ENCODE results near the gene NUDT4B.
"Not testable (repeated sequence)": the region's sequence is repeated elsewhere in the genome, so short reads cannot be mapped to it uniquely, and the experiment has no call there.

DNA sequence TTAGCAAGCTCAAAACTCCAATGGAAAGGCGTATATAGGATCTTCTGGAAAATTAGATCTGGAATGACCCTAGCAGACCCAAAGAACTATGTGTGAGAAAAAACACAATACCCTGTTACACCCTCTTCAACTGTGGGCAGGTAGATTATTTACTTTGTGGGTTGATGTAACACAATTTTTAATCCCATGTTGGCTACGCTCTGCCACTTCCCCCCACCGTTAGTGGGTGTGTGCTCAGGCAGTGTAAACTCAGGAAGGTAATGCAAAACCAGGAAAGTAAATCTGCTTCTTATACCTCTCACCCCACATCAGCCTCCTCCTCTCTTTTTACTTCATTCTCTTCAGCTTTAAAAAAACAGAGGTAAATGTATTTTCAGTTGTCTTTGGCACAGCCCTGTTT lies 23.7 kb upstream of the NUDT4B start:
- TF ChIP-seq, protein P1, sequence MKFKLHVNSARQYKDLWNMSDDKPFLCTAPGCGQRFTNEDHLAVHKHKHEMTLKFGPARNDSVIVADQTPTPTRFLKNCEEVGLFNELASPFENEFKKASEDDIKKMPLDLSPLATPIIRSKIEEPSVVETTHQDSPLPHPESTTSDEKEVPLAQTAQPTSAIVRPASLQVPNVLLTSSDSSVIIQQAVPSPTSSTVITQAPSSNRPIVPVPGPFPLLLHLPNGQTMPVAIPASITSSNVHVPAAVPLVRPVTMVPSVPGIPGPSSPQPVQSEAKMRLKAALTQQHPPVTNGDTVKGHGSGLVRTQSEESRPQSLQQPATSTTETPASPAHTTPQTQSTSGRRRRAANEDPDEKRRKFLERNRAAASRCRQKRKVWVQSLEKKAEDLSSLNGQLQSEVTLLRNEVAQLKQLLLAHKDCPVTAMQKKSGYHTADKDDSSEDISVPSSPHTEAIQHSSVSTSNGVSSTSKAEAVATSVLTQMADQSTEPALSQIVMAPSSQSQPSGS (CRISPR knock-in tag; IDR thresholded peaks at IDR 0.05), result not testable (repeated sequence)
- TF ChIP-seq KDM1A (CRISPR knock-in tag; IDR thresholded peaks at IDR 0.05); EZH2 (conservative IDR thresholded peaks at IDR 0.05; ENCODE audit: low read depth, low read length); TARDBP (CRISPR knock-in tag; IDR thresholded peaks at IDR 0.05); PHB2 (IDR thresholded peaks at IDR 0.05; ENCODE audit: partially characterized antibody); DNMT1 (CRISPR knock-in tag; IDR thresholded peaks at IDR 0.05); POLR2A (IDR thresholded peaks at IDR 0.05; ENCODE audit: insufficient read depth in 1 of 2, low read depth in 2 of 2, low read length in 2 of 2); ZNF180 (CRISPR knock-in tag; IDR thresholded peaks at IDR 0.05; ENCODE audit: borderline replicate concordance, low read depth); RAD21 (CRISPR knock-in tag; IDR thresholded peaks at IDR 0.05): not testable (repeated sequence)
- TF ChIP-seq, protein P2, sequence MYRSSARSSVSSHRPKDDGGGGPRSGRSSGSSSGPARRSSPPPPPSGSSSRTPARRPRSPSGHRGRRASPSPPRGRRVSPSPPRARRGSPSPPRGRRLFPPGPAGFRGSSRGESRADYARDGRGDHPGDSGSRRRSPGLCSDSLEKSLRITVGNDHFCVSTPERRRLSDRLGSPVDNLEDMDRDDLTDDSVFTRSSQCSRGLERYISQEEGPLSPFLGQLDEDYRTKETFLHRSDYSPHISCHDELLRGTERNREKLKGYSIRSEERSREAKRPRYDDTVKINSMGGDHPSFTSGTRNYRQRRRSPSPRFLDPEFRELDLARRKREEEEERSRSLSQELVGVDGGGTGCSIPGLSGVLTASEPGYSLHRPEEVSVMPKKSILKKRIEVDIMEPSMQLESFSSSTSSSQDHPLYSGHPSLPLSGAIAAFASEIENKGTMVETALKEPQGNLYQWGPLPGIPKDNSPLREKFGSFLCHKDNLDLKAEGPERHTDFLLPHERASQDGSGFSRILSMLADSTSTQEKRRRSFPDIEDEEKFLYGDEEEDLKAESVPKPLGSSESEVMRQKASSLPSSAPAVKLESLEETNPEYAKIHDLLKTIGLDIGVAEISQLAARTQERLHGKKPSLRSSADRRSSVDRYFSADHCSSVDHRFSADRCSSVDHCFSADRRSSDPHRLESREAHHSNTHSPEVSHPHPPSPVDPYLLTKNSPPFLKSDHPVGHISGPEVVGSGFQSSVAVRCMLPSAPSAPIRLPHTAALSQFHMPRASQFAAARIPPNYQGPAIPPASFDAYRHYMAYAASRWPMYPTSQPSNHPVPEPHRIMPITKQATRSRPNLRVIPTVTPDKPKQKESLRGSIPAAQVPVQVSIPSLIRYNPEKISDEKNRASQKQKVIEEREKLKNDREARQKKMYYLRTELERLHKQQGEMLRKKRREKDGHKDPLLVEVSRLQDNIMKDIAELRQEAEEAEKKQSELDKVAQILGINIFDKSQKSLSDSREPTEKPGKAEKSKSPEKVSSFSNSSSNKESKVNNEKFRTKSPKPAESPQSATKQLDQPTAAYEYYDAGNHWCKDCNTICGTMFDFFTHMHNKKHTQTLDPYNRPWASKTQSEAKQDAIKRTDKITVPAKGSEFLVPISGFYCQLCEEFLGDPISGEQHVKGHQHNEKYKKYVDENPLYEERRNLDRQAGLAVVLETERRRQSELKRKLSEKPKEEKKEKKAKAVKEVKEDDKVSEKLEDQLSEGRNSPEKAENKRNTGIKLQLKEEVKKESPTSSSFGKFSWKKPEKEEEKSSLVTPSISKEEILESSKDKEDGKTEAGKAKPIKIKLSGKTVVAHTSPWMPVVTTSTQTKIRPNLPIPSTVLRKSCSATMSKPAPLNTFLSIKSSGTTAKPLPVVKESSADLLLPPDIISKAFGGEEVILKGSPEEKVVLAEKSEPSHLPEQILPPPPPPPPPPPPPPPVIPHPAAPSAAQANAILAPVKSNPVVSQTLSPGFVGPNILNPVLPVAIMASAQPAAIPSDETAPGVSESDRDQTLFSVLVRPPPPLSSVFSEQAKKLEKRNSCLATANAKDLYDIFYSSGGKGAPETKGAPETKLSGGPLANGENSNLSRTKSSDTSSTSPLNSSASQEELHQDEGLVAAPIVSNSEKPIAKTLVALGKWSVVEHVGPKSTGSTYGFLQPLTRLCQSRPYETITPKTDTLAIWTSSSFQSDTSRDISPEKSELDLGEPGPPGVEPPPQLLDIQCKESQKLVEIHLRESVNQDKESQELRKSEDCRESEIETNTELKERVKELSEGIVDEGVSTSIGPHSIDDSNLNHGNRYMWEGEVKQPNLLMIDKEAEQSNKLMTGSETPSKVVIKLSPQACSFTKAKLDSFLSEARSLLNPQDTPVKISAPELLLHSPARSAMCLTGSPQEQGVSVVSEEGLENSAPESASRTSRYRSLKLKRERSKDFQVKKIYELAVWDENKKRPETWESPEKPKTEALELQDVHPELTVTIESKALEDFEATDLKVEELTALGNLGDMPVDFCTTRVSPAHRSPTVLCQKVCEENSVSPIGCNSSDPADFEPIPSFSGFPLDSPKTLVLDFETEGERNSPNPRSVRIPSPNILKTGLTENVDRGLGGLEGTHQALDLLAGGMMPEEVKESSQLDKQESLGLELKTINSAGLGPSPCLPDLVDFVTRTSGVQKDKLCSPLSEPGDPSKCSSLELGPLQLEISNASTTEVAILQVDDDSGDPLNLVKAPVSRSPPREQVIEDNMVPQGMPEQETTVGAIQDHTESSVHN (CRISPR knock-in tag; IDR thresholded peaks at IDR 0.05), result not testable (repeated sequence)
- TF ChIP-seq, protein P3, sequence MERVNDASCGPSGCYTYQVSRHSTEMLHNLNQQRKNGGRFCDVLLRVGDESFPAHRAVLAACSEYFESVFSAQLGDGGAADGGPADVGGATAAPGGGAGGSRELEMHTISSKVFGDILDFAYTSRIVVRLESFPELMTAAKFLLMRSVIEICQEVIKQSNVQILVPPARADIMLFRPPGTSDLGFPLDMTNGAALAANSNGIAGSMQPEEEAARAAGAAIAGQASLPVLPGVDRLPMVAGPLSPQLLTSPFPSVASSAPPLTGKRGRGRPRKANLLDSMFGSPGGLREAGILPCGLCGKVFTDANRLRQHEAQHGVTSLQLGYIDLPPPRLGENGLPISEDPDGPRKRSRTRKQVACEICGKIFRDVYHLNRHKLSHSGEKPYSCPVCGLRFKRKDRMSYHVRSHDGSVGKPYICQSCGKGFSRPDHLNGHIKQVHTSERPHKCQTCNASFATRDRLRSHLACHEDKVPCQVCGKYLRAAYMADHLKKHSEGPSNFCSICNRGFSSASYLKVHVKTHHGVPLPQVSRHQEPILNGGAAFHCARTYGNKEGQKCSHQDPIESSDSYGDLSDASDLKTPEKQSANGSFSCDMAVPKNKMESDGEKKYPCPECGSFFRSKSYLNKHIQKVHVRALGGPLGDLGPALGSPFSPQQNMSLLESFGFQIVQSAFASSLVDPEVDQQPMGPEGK (CRISPR knock-in tag; IDR thresholded peaks at IDR 0.05), result not testable (repeated sequence)
